HG02870 (cell line): ENCODE measurements around the gene WWOX.
"Not testable (repeated sequence)": the region's sequence is repeated elsewhere in the genome, so short reads cannot be mapped to it uniquely, and the experiment has no call there.

Experiments
- ATAC-seq: cut with Tn5 transposase; IDR thresholded peaks from one replicate; pipeline ENCODE4 v1.9.1; 2021; ENCODE audit warnings: mild to moderate bottlenecking, moderate library complexity; ENCODE audit not compliant: unreplicated experiment

The WWOX gene

DNA sequence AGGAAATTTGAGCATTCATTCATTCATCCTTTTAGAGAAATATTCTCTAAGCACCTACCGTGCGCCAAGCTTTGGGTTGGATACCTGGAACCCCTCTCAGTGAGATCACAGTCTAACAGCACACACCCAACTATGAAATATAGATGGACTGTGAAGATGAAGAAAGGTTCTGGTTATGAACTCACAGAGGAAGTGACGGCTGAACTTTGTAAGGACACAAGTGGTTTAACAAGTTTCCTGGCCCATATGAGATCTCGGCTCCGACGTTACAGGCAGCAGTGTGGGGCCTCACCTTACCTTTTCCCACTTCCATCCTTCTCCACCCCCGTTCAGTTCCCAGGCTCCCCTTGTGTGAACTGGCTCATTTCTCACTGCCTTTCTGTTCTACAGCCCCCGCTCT is 1094.8 kb downstream of the WWOX start:
- no peak for ATAC-seq

DNA sequence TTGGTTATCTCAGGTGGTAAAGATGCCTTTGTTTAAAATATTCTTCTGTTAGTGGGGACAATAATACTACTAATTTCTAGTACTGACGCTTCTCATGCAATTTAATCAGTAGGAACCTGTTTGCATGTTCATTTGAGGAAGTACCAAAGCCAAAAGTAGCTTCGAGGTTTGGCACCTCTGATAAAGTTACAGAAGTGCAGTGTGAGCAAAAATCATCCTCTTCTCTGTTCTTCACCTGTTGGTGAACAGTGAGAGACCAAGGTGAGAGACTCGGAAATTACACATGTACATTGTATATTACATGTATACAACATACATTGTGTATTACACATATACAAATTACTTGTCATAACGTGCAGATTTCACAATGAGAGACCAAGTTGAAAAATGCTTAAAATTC is 1096.5 kb downstream of the WWOX start:
- ATAC-seq = no peak

DNA sequence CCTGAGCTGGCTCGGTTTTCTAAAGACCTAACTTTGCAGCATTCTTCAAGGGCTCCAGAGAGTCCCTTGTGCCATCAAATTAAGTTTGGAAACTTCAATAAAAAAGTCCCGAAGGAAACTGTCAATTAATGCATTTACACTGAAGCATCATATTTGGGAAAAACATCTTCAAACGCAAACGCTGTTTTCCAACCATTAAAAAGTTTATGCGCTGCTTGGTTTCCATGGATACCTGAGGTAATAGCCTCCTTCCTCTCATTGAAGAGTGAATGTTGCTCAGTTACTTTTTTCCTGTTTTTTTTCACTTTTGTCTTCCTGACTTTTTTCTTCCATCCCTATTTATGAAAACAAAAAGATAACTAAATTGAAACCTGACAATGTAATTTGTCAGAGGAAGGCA is 1102.0 kb downstream of the WWOX start:
- no peak for ATAC-seq

DNA sequence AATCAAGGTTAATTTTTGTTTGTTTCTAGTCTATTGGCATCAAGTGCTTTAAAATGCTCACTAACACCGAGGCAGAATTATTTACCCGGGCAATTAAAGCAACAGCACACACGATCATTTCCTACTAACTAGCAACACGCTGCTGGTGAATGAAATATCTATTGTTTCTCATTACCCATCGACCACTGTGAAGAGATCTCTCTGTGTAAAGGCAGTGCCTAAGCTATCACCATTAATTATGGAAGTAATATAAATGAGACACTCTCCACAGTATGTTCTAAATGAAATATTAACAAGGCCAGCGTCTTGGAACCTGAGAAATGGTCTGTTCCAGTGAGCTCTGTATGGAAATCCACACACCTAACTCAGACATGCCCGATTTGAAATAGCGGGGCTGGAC is 1103.5 kb downstream of the WWOX start:
- ATAC-seq = no peak

DNA sequence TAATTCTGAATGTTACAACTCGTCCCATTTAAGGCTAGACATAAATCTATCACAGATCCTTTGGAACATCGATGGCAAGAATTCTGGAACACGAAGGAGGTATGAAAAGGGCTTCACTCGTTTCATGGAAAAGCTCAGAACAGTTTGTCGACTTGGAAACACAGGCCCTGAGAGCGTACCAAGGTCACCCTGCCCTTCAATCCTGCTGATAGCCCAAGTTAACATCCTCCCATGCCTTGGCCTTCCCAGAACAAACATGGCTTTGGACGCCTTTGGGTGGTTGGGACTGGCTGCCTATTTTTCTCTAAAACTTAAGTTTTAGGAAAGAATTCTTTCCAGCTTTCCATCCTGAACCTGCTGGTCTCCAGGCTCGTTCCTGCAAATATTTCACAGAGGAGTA is 1105.0 kb downstream of the WWOX start:
- no peak for ATAC-seq

DNA sequence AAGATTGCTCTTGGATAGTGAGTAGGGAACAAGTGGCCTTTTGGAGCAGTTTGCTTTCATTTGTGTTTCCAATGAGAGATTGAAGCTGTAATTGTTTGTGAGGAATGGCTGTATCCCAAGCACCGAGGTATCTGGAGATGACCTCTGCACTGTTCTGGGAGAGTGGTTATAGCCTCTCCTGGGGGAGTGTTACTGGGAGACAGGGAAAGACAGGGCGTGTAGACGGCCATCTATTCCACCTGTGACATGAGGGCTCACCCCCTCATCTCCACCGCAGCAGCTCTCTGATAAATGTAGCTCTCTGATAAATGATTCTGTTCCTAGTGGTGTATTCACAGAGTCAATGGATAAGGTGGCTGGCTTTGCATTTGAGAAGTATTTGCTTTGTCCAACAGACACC is 1107.4 kb downstream of the WWOX start:
- no peak for ATAC-seq

DNA sequence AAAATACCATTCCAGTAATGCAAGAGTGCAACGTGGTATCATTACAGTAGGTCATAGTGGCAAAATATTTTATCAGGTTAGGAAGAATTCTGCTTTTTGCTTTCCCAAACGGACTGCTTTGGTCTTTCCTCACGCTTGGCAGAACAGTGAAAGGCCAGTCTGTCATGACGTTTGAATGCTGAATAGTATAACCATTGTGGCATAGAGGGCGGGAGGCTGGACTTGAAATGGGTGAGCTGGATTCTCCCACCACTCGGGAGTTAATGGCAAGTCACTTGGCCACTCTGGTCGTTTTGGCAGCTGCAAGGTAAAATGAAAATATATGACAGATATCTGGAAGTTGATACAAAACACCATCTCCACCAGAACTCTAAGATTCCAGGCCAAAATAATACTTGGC is 1109.9 kb downstream of the WWOX start:
- no peak for ATAC-seq

DNA sequence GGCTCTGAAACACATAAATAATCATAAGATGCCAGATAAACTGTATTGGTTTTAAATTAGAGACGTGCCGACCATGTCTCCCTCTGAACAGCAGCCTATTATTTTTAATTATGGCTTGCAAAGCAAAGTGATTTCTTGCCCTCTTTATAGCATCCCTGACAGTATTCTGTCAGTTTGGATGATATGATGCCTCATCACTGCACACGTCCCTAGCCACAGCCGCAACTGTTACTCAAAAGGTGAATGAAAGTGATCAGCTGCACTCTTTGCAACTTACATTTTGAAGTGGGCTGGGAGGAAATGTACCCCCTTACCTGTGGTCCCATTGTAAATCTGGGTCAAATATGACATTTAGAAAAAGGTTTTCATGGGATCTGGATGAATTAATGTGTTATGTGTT is 1111.2 kb downstream of the WWOX start:
- no peak for ATAC-seq

DNA sequence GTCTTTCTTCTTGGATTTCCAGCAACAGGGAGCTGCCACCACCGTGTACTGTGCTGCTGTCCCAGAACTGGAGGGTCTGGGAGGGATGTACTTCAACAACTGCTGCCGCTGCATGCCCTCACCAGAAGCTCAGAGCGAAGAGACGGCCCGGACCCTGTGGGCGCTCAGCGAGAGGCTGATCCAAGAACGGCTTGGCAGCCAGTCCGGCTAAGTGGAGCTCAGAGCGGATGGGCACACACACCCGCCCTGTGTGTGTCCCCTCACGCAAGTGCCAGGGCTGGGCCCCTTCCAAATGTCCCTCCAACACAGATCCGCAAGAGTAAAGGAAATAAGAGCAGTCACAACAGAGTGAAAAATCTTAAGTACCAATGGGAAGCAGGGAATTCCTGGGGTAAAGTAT is 1112.1 kb downstream of the WWOX start:
- no peak for ATAC-seq

DNA sequence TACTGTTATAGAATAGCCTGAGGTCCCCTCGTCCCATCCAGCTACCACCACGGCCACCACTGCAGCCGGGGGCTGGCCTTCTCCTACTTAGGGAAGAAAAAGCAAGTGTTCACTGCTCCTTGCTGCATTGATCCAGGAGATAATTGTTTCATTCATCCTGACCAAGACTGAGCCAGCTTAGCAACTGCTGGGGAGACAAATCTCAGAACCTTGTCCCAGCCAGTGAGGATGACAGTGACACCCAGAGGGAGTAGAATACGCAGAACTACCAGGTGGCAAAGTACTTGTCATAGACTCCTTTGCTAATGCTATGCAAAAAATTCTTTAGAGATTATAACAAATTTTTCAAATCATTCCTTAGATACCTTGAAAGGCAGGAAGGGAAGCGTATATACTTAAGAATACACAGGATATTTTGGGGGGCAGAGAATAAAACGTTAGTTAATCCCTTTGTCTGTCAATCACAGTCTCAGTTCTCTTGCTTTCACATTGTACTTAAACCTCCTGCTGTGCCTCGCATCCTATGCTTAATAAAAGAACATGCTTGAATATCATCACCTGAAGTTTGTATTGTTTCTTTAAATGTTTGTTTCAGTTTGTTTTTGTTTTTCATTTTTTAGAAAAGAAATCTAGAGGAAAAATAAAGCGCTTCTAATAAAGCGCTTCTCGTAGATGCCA is 1112.8 kb downstream of the WWOX start:
- no peak for ATAC-seq

DNA sequence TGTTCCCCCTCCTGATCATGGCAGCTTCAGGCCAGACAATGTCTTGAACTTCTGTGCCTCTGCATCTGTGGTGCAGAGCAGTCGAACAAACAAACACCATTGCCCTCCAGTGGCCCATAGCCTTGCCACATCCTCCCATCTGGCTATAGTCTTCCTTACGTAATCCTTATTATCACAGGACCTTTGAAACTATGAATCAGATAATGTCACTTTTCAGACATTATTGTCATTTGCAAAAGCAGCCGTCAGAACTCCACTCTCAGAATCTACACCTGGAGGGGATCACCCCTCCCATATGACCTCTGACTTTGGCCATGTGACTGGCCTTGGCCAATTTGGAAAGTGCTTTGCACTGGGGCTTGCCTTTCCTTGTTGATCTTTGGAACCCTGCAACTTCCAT is 1113.8 kb downstream of the WWOX start:
- ATAC-seq = no peak

DNA sequence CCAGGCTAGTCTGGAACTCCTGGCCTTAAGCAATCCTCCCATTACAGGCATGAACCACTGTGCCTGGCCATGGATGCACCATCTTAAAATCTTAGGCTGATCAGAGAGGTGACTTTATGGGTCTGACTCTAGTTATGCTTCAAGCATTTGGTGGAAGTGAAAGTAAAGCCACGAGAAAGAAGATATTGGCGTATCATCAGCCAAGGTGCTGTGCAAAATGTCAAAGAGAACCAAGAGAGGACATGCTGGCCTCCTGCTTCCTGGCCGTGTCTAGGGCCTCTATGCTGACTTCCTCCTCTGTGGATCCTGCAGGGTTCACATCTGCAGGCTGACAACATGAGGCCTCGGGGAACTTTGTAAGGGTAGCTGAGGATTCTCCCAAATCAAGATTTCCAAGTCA is 1115.8 kb downstream of the WWOX start:
- ATAC-seq = no peak

DNA sequence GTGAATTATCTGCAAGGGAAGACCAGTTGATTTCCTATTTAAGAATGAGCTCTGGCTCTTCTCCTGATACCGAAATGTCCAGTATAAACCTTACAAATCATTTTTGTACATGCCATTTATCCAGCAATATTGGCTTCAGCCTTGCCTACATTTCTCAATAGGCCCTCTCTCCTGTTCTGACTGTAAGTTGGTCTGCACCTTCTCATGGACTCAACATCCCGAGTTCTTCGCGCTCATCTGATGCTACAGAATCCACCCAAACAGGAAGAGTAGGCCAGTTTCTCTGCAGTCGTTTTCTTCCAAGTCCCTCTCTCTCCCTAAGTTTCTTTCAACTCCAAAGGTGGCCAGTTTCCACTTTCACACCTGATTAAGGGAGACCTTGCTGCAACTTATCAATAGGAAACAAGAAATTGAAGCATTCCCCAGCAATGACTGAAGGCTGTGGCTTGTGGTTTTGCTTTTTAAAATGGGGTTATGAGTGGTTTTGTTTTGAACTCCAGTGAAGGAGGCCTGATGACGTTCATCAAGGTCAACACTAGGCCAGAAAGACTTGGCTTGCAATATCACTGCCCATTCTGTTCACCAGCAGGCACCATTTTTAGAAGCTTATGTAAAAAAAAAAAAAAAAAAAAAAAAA is 1118.0 kb downstream of the WWOX start:
- ATAC-seq = no peak

DNA sequence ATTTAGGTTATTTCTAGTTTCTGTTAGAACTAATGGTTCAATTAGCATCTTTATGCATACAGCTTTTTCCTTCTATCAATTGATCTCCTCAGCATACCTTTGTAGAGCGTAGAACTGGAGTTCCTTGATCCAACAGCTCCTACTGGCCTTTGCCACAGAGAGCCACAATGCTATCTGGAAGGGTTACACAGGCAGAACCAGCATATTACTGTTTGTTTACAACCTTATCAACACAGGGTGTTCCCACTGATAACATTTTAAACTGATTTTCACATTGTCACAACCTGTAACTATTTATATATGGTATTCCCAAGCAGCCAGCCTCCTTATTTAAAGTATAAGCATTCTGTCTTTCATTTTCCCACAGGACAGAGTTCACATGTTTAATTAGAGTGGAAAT is 1118.9 kb downstream of the WWOX start:
- ATAC-seq = no peak

DNA sequence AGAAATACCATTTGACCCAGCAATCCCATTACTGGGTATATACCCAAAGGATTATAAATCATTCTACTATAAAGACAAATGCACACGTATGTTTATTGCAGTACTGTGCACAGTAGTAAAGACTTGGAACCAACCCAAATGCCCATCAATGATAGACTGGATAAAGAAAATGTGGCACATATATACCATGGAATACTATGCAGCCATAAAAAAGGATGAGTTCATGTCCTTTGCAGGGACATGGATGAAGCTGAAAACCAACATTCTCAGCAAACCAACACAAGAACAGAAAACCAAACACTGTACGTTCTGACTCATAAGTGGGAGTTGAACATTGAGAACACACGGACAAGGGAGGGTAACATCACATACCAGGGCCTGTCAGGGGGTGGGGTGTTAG is 1126.5 kb downstream of the WWOX start:
- not testable (repeated sequence) for ATAC-seq

DNA sequence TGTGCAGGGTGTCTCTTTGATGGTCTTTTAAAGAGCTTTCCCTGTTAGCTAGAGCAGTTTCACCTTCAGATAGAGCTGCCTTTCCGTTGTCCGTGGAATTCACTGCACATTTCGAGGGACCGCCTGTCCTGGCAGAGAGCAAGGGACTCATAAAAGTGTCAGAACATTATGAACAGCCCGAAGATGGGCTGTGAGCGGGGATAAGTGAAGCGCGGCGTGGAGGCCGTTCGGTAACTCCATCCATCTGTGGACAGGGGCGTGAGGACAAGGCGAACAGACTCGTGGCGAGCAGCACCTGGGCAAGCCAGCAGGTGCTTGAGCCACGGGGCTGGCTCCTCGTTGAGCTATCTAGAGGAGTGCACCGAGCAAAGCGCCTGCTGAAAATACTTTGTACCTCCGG is 1129.9 kb downstream of the WWOX start:
- ATAC-seq = no peak

DNA sequence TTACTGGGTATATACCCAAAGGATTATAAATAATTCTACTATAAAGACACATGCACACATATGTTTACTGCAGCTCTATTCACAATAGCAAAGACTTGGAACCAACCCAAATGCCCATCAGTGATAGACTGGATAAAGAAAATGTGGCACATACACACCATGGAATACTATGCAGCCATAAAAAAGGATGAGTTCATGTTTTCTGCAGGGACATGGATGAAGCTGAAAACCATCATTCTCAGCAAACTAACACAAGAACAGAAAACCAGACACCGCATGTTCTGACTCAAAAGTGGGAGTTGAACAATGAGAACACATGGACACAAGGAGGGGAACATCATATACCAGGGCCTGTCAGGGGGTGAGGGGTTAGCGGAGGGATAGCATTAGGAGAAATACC is 1146.2 kb downstream of the WWOX start:
- not testable (repeated sequence) for ATAC-seq

DNA sequence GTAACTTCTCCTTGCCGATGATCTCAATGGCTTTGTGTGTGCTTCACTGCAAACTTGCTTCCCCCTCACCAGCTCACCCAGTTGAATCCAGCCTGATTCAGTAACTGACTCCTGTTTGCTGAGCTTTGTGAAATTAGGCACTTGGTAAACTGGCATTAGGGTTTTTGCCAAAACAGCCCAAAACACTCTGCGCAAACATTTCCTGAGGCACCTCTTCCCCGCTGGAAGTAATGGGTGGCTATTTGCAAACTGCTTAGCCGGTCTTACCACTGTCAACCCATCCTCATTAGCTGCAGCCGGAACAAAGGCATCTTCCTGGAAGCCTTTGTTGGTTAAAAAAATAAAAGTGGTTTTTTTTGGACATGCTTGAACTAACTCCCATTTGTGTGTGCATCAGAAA is 1147.9 kb downstream of the WWOX start:
- no peak for ATAC-seq

DNA sequence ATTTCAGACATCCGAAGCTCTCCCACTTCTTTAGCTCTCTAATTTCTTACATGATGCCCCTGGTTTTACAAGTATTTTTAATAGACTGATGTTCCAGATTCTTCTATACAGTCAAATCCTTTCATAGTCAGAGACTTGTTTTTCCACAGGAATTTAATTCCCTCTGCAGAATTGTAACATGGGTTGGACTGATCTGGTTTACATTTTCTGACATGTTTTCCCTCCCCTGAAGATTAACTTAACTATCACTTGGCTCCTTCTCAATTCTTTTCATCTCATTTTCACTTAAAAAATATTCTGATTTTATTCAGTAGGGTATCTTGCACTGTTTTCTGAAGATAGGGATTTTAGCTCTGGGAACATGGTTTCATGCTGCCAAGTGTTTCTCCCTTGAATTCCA is 1148.9 kb downstream of the WWOX start:
- no peak for ATAC-seq

DNA sequence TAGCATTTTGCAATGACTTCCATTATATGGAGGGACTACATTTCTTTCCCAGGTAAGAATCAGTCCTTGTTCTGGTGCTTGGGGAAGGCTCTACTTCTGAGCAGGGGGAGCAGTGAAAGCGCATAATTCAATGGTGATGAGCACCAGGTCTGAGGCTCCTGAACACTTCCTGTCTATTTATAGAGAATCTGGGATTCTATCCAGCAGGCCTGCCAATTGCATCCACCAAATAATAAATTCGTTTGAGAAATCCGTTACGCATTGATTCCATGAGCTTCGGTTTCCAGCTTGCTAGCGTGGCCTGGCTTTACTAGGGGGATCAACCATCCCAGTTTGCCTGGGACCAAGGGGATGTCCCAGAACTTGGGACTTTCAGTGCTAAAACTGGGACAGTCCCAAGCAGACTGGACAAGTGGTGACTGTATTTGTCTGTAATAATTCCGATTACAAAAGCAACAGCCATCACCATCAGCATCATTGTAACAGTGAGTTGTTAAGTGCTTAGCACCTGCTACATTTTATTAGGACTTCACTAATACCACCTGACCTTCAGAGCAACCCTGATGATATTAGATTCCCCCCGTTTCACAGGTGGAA is 1151.1 kb downstream of the WWOX start:
- no peak for ATAC-seq

DNA sequence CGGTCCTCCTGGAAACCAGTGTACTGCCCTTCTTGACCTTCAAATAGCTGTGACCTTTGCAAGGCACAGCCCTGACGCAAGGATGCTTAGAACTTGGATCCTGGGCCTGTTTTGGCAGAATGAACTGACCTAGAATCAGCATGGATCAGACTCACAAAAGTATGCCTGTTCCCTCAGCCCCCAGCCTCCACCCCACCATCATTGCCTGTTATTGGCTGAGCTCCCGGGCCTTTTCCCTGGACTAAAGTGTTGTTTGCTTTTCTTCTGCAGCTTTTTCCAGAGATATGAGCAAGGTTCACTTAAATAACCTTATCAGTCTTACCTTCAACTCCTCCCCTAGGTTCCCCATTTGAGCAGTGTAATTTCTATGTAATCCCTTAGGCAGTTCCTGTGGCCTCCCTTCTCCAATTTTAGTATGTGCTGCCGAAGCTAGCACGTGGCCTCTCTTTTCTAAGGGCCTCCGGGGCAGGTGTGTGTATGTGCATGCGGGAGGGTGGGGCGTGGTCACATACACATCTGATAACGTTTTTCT is 1153.7 kb downstream of the WWOX start:
- no peak for ATAC-seq

DNA sequence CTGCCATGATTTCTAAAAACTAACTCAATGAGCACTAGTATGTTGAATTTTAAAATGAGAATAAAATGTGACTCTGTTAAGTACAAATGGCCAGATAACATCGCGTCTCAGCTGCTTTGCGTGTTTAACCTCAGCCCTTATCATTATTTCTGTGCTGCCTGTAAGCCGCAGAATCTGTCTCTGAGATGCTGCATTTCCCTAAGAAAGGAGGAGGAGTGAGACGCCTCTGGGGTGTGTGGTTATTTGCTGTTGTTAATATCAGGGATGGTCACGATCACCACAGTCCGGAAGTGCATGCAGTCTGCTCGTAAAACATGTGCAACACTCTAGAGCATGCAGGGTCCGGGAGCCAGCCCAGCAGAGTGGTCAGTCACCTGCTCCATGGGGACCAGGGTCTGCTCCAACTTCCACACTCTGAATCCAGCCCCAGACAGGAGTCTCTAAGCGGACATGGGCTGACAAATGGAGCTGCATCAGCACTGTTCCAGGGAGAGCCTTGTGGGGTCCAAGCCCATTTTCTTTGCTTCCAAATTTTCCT is 1158.6 kb downstream of the WWOX start:
- no peak for ATAC-seq
